H1 (cell line): ENCODE measurements around the gene NPIPA1. TPM values are rescaled to one million over a fixed set of nuclear protein-coding genes. Genes with fewer than 3 reads are reported as not detected.

Experiments used
- CHD2 ChIP-seq: IDR thresholded peaks from 2 replicates; pipeline ENCODE4 v1.6.1; 2012; ENCODE audit warnings: low read length, improper control_type of control experiment
- CTBP2 ChIP-seq: IDR thresholded peaks from 2 replicates; pipeline ENCODE4 v1.7.0; 2011; ENCODE audit warnings: borderline replicate concordance, mild to moderate bottlenecking, moderate library complexity, mixed read lengths, low read length; ENCODE audit not compliant: insufficient read depth, insufficient read length
- RNF2 ChIP-seq: fragments of 200-900, 300-1000 bp; sonication (generic); IDR thresholded peaks from 2 replicates; pipeline ENCODE4 v1.7.1; 2016; ENCODE audit warnings: borderline replicate concordance, low read depth, mild to moderate bottlenecking, antibody characterized with exemption, low read length; ENCODE audit not compliant: poor library complexity, severe bottlenecking; ENCODE audit errors: missing control alignments
- RXRA ChIP-seq: IDR thresholded peaks from 2 replicates; pipeline ENCODE4 v1.6.1; 2011; ENCODE audit warnings: low read depth, mild to moderate bottlenecking, low read length, moderate library complexity; ENCODE audit not compliant: insufficient read depth
- polyA plus RNA-seq, 7 experiments: library from polyadenylated mRNA; depleted of rRNA in 3 of 7; stranded (reverse) in 5 of 7; unstranded in 2 of 7; fragments of >200 nt in 5 of 7; fragments of 200-250 nt in 2 of 7; gene quantifications; 1 replicate in 5 of 7; 2 replicates in 1 of 7; 4 replicates in 1 of 7; pipeline versions ENCODE4 v1.2.1 to v1.2.3, GENCODE V29; 2011 to 2013; ENCODE audit warnings: missing spikeins in 2 of 7, mixed read lengths in 2 of 7
- total RNA-seq: library from RNA; stranded (reverse); fragmentation: NEBNext Ultra II Directional; extraction: Animal tissue kit (Norgen Biotek cat#: 25700); gene quantifications from 2 replicates; pipeline ENCODE4 v1.2.1, GENCODE V29; 2021
- TF ChIP-seq, protein P1 (sequence below): IDR thresholded peaks from 2 replicates; pipeline ENCODE4 v1.6.1; 2011; ENCODE audit warnings: low read length, improper control_type of control experiment

Gene NPIPA1
- total and polyA plus RNA-seq, 2 of the 8 experiments (the other 6 are each of a cell fraction or from before 2014, with no cell fraction given), result 60.0 to 97.8 TPM

DNA sequence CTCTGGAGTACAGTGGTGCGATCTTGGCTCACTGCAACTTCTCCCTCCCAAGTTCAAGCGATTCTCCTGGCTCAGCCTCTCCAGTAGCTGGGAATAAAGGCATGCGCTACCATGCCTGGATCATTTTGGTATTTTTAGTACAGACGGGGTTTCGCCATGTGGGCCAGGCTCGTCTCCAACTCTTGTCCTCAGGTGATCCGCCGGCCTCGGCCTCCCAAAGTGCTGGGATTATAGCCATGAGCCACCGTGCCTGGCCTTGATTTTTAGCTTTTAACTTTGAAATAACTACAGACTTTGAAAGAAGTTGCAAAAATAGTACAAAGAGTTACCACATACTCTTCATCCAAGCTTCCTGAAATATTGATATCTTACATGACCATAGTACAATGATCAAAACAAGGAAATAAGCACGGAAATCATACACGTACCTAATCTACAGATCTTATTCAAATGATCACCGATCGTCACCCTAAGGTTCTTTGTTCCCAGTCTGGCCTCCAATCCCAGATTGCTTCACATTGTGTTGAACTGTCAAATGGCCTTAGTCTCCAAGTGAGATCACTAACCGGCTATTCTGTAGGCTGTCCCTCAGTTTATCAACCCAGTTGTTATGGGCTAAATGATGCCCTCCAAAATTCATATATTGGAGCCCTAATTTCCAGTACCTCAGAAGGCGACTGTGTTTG is 18.4 kb downstream of the NPIPA1 start (continued):
- TF ChIP-seq CHD2 (no peak), CTBP2 (no peak), RNF2 (no peak), RXRA (no peak)
- TF ChIP-seq, protein P1, sequence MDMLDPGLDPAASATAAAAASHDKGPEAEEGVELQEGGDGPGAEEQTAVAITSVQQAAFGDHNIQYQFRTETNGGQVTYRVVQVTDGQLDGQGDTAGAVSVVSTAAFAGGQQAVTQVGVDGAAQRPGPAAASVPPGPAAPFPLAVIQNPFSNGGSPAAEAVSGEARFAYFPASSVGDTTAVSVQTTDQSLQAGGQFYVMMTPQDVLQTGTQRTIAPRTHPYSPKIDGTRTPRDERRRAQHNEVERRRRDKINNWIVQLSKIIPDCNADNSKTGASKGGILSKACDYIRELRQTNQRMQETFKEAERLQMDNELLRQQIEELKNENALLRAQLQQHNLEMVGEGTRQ, result no peak
- TF ChIP-seq, all 59 proteins: peak for 0
